A549 (cell line): ENCODE measurements around the gene RET. TPM values are rescaled to one million over a fixed set of nuclear protein-coding genes. Genes with fewer than 3 reads are reported as not detected.

Experiments used
- ATAC-seq, 2 experiments: fragments of 200-7000 bp in 1 of 2; fragments of >200 bp in 1 of 2; cut with Nextera tagmentation in 1 of 2; cut with Tn5 transposase in 1 of 2; 3 replicates each; pipeline versions ENCODE4 v1.8.0 to v1.9.1; 2018 to 2020; ENCODE audit warnings: mild to moderate bottlenecking in 1 of 2, moderate library complexity in 1 of 2
- CTCF ChIA-PET: fragments of 300-600 bp; sonication (Branson Sonifier 250); formaldehyde crosslinking; extraction: SDS; loops from one replicate; lab custom pipeline; 2021; ENCODE audit warnings: antibody characterized with exemption, inconsistent platforms; lab: Yijun Ruan, JAX
- POLR2A ChIA-PET: fragments of 350-600 bp; formaldehyde crosslinking; extraction: SDS; loops from one replicate; lab custom pipeline; 2021; ENCODE audit warnings: antibody characterized with exemption, inconsistent platforms; lab: Yijun Ruan, JAX
- DNase-seq, 2 experiments: peaks; one replicate each; pipeline versions ENCODE4 v3.0.0 to v3.0.0-alpha.2; 2011 to 2016; ENCODE audit warnings: low read depth in 1 of 2, low spot score in 1 of 2
- FAIRE-seq: peaks from 2 replicates; lab custom pipeline; 2011; peaks lifted over from hg19 to GRCh38; lab: Jason Lieb, UNC
- H3K27ac ChIP-seq, 2 experiments: fragments of >200 bp; sonication (Bioruptor Twin); formaldehyde crosslinking; 3 replicates each; pipeline ENCODE4 v1.5.1; 2016 to 2017
- H3K4me1 ChIP-seq: fragments of >200 bp; sonication (Bioruptor Twin); formaldehyde crosslinking; 3 replicates; pipeline ENCODE4 v1.6.1; 2016
- H3K4me2 ChIP-seq: fragments of >200 bp; sonication (Bioruptor Twin); formaldehyde crosslinking; 3 replicates; pipeline ENCODE4 v1.6.1; 2016
- H3K4me3 ChIP-seq: fragments of >200 bp; sonication (Bioruptor Twin); formaldehyde crosslinking; 3 replicates; pipeline ENCODE4 v1.5.1; 2016
- H3K9me3 ChIP-seq: fragments of >200 bp; sonication (Bioruptor Twin); formaldehyde crosslinking; 3 replicates; pipeline ENCODE4 v1.6.1; 2016
- ATOH8 ChIP-seq: fragments of 250-450 bp; sonication (Bioruptor Pico); IDR thresholded peaks from 2 replicates; pipeline ENCODE4 v1.5.0; 2020; ENCODE audit warnings: low read depth, mild to moderate bottlenecking, moderate library complexity
- BHLHE40 ChIP-seq: IDR thresholded peaks from 2 replicates; pipeline ENCODE4 v1.6.1; 2012; ENCODE audit warnings: low read depth, low read length, inconsistent platforms
- CEBPB ChIP-seq, 2 experiments: fragments of >200 bp in 1 of 2; sonication (Bioruptor Twin) in 1 of 2; formaldehyde crosslinking in 1 of 2; IDR thresholded peaks; 2 replicates each; pipeline ENCODE4 v1.6.1; 2012 to 2016
- E2F6 ChIP-seq: IDR thresholded peaks from 2 replicates; pipeline ENCODE4 v1.6.1; 2012; ENCODE audit warnings: low read depth, borderline replicate concordance
- EHF ChIP-seq: fragments of 250-450 bp; sonication (Bioruptor Pico); IDR thresholded peaks from 2 replicates; pipeline ENCODE4 v1.5.0; 2020; ENCODE audit warnings: mild to moderate bottlenecking
- EP300 ChIP-seq, 2 experiments: fragments of >200 bp; sonication (Bioruptor Twin); formaldehyde crosslinking; IDR thresholded peaks; 2 replicates in 1 of 2; 3 replicates in 1 of 2; pipeline ENCODE4 v1.6.1; 2016 to 2017
- ESRRA ChIP-seq: fragments of 150-350 bp; IDR thresholded peaks from 2 replicates; pipeline ENCODE4 v1.6.1; 2014; ENCODE audit warnings: mild to moderate bottlenecking, low read length, borderline replicate concordance
- FOSB ChIP-seq: fragments of 250-450 bp; sonication (Bioruptor Pico); IDR thresholded peaks from 2 replicates; pipeline ENCODE4 v1.5.0; 2020; ENCODE audit warnings: mild to moderate bottlenecking, moderate library complexity
- HDAC2 ChIP-seq: fragments of 200-600 bp; sonication (generic); IDR thresholded peaks from 2 replicates; pipeline ENCODE4 v1.6.1; 2016
- HOXB13 ChIP-seq: fragments of 250-450 bp; sonication (Bioruptor Pico); IDR thresholded peaks from 2 replicates; pipeline ENCODE4 v1.5.0; 2020; ENCODE audit warnings: low read depth, mild to moderate bottlenecking, moderate library complexity
- HOXB5 ChIP-seq: fragments of 250-450 bp; sonication (Bioruptor Pico); IDR thresholded peaks from 2 replicates; pipeline ENCODE4 v1.5.0; 2020; ENCODE audit warnings: mild to moderate bottlenecking, moderate library complexity
- KDM5A ChIP-seq: fragments of 200-600 bp; sonication (generic); IDR thresholded peaks from 2 replicates; pipeline ENCODE4 v1.6.1; 2016; ENCODE audit warnings: antibody characterized with exemption, mild to moderate bottlenecking
- MYC ChIP-seq: IDR thresholded peaks from 2 replicates; pipeline ENCODE4 v1.6.1; 2012; ENCODE audit warnings: mild to moderate bottlenecking, inconsistent platforms, low read length, improper control_type of control experiment, borderline replicate concordance
- NR3C1 ChIP-seq: fragments of >200 bp; sonication (Bioruptor Twin); formaldehyde crosslinking; IDR thresholded peaks from 3 replicates; pipeline ENCODE4 v1.6.1; 2017
- PHF8 ChIP-seq: fragments of 200-600 bp; sonication (generic); IDR thresholded peaks from 2 replicates; pipeline ENCODE4 v1.6.1; 2016; ENCODE audit warnings: low read depth, mild to moderate bottlenecking, antibody characterized with exemption, moderate library complexity, borderline replicate concordance
- RAD21 ChIP-seq, 2 experiments: fragments of >200 bp in 1 of 2; sonication (Bioruptor Twin) in 1 of 2; formaldehyde crosslinking in 1 of 2; IDR thresholded peaks in 1 of 2; conservative IDR thresholded peaks in 1 of 2; 2 replicates in 1 of 2; 3 replicates in 1 of 2; pipeline ENCODE4 v1.6.1; 2012 to 2018; ENCODE audit warnings: inconsistent platforms in 1 of 2
- SMC3 ChIP-seq: fragments of >200 bp; sonication (Bioruptor Twin); formaldehyde crosslinking; IDR thresholded peaks from 3 replicates; pipeline ENCODE4 v1.6.1; 2018; ENCODE audit warnings: inconsistent platforms
- SREBF2 ChIP-seq: fragments of 450-650 bp; IDR thresholded peaks from 2 replicates; pipeline ENCODE4 v1.6.1; 2014; ENCODE audit warnings: mild to moderate bottlenecking, moderate library complexity
- ZC3H11A ChIP-seq: fragments of 450-650 bp; IDR thresholded peaks from 2 replicates; pipeline ENCODE4 v1.6.1; 2014; ENCODE audit warnings: antibody characterized with exemption, mild to moderate bottlenecking
- ZFP36 ChIP-seq: fragments of 450-650 bp; IDR thresholded peaks from 2 replicates; pipeline ENCODE4 v1.6.1; 2014; ENCODE audit warnings: borderline replicate concordance; ENCODE audit not compliant: partially characterized antibody
- ZSCAN20 ChIP-seq: fragments of 250-450 bp; sonication (Bioruptor Pico); IDR thresholded peaks from 2 replicates; pipeline ENCODE4 v1.8.0; 2022; ENCODE audit warnings: mild to moderate bottlenecking, moderate library complexity
- WGBS: methylation state at CpG from one replicate; pipeline ENCODE4 v1.1.6; 2017; ENCODE audit errors: missing lambda C conversion rate; 5-methylcytosine and 5-hydroxymethylcytosine counted together
- polyA plus RNA-seq, 4 experiments: library from polyadenylated mRNA; depleted of rRNA in 3 of 4; stranded (reverse); fragments of >200 nt; fragmentation: RNase III in 1 of 4; extraction: RNeasy Plus Mini Kit Qiagen cat#74134 plus additional on column Dnase treatment in 1 of 4; gene quantifications; 2 replicates in 3 of 4; 3 replicates in 1 of 4; pipeline ENCODE4 v1.2.3, GENCODE V29; 2011 to 2017
- TF ChIP-seq, protein P1 (sequence below): fragments of >200 bp; sonication (Bioruptor Twin); formaldehyde crosslinking; IDR thresholded peaks from 2 replicates; pipeline ENCODE4 v1.6.1; 2016
- TF ChIP-seq, protein P2 (sequence below): fragments of >200 bp; sonication (Bioruptor Twin); formaldehyde crosslinking; IDR thresholded peaks from 3 replicates; pipeline ENCODE4 v1.5.1; 2016
- TF ChIP-seq, protein P3 (sequence below): IDR thresholded peaks from 2 replicates; pipeline ENCODE4 v1.6.1; 2012

The RET gene
- polyA plus RNA-seq, 2 of the 4 experiments (the other 2 are of a cell fraction) = 0.08 to 0.41 TPM

- TF ChIP-seq CEBPB (IDR thresholded peaks at IDR 0.05) (no peak), ZC3H11A (no peak), MYC (no peak), ZFP36 (no peak)
- TF ChIP-seq, all 56 proteins: peak for 0
Measured at GRCh38 chr10:43047288-43047970, 29.4 kb upstream of the RET start (continued).

- FAIRE-seq = no peak
- ChIA-PET CTCF (interaction anchor here (2.6 kb wide), 1 partner anchor 9 kb away, joined by 5 read pairs; no protein-coding TSS in a partner anchor), POLR2A (no interaction called here)
- peaks cover 6% of the 10 kb centered on the region; the same call in 1 of the 3 replicates for H3K4me1 ChIP-seq
- no peak for ATAC-seq
- no peak for TF ChIP-seq FOSB
- no peak for TF ChIP-seq SREBF2
- TF ChIP-seq HOXB5 (CRISPR knock-in tag) = no peak
- no peak for TF ChIP-seq RAD21 (conservative IDR thresholded peaks at IDR 0.05 in 1 of 2, IDR thresholded peaks at IDR 0.05 in 1 of 2)
- TF ChIP-seq, protein P1, sequence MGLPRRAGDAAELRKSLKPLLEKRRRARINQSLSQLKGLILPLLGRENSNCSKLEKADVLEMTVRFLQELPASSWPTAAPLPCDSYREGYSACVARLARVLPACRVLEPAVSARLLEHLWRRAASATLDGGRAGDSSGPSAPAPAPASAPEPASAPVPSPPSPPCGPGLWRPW = no peak
- TF ChIP-seq E2F6 = no peak
- TF ChIP-seq, protein P2, sequence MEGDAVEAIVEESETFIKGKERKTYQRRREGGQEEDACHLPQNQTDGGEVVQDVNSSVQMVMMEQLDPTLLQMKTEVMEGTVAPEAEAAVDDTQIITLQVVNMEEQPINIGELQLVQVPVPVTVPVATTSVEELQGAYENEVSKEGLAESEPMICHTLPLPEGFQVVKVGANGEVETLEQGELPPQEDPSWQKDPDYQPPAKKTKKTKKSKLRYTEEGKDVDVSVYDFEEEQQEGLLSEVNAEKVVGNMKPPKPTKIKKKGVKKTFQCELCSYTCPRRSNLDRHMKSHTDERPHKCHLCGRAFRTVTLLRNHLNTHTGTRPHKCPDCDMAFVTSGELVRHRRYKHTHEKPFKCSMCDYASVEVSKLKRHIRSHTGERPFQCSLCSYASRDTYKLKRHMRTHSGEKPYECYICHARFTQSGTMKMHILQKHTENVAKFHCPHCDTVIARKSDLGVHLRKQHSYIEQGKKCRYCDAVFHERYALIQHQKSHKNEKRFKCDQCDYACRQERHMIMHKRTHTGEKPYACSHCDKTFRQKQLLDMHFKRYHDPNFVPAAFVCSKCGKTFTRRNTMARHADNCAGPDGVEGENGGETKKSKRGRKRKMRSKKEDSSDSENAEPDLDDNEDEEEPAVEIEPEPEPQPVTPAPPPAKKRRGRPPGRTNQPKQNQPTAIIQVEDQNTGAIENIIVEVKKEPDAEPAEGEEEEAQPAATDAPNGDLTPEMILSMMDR = no peak
- TF ChIP-seq NR3C1 = no peak
- TF ChIP-seq ESRRA = no peak
- no peak for TF ChIP-seq ZSCAN20 (CRISPR knock-in tag)
- TF ChIP-seq EP300 (IDR thresholded peaks at IDR 0.05) = no peak
- TF ChIP-seq SMC3 = no peak
- no peak for TF ChIP-seq EHF (CRISPR knock-in tag)
- TF ChIP-seq BHLHE40 = no peak
- no peaks in the 10 kb centered on the region for H3K9me3 ChIP-seq
- H3K27ac ChIP-seq = no peak overlapping the region
- DNase-seq = no peak
- no peak overlapping the region for H3K4me2 ChIP-seq
- WGBS = 23% methylated on average over 5 of the region's 5 CpGs
- no peak overlapping the region for H3K4me3 ChIP-seq
Measured at GRCh38 chr10:43048301-43049051, 28.4 kb upstream of the RET start.

DNA sequence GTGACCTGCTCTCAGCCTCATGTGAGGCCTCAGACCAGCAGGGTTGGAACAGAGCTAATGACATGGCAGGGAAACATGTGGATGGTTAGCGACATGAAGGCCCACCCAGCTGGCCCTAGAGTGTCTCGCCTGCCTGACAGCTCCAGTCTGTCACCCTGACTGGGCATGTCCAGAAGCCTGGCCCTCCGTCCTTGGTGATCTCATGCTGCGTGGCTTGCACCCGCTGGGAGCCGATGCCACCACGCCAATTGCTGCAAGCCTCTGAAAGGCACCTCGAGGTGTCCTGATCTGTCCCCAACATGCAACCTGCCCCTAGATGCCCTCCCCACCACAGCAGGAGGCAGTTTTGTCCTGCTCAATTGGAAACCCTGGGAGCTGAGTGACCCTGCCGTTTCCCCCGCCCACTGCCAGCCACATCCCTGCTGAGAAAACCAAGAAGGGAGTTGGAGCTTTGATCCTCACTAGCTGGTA lies 27.8 kb upstream of the RET start:
- FAIRE-seq (no peak), ATAC-seq (no peak), DNase-seq (no peak)
- ChIA-PET CTCF (interaction anchor here (2.6 kb wide), 1 partner anchor 10 kb away, joined by 5 read pairs; no protein-coding TSS in a partner anchor), POLR2A (no interaction called here)
- TF ChIP-seq PHF8 (no peak), HDAC2 (no peak), ATOH8 (CRISPR knock-in tag) (no peak), KDM5A (no peak), ZC3H11A (no peak), HOXB13 (CRISPR knock-in tag) (no peak)
- TF ChIP-seq, protein P2 = no peak
- TF ChIP-seq, protein P1 = no peak
- TF ChIP-seq, protein P3, sequence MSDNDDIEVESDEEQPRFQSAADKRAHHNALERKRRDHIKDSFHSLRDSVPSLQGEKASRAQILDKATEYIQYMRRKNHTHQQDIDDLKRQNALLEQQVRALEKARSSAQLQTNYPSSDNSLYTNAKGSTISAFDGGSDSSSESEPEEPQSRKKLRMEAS = no peak
- Histone ChIP-seq H3K4me1 (peaks cover 6% of the 10 kb centered on the region; the same call in 1 of the 3 replicates), H3K4me2 (no peak overlapping the region), H3K4me3 (no peak overlapping the region), H3K27ac (no peak overlapping the region), H3K9me3 (no peaks in the 10 kb centered on the region)
- WGBS = 53% methylated on average over 9 of the region's 10 CpGs
